DND-41 (cell line): ENCODE results near the gene INPP5B.

ENCODE experiments used
- ATAC-seq: fragments of 200-7000 bp; cut with Tn5 transposase; 3 replicates; pipeline ENCODE4 v1.9.1; 2021; ENCODE audit warnings: low read depth; ENCODE audit not compliant: insufficient read depth
- DNase-seq: peaks from one replicate; pipeline ENCODE4 v3.0.0-alpha.2; 2020
- H2AFZ ChIP-seq: 2 replicates; pipeline ENCODE4 v1.6.0; 2012; ENCODE audit warnings: low read depth, low read length
- H3K27ac ChIP-seq: 2 replicates; pipeline ENCODE4 v1.5.1; 2012; ENCODE audit warnings: low read length, inconsistent platforms
- H3K27me3 ChIP-seq: fragments of 200-600 bp; sonication (generic); 2 replicates; pipeline ENCODE4 v1.6.0; 2012; ENCODE audit warnings: low read length, mild to moderate bottlenecking, inconsistent platforms; ENCODE audit not compliant: insufficient read depth, poor library complexity
- H3K36me3 ChIP-seq: 2 replicates; pipeline ENCODE4 v1.5.1; 2012; ENCODE audit warnings: low read length, inconsistent platforms; ENCODE audit not compliant: insufficient read depth
- H3K4me1 ChIP-seq: 2 replicates; pipeline ENCODE4 v1.5.1; 2012; ENCODE audit warnings: mild to moderate bottlenecking, low read length; ENCODE audit not compliant: insufficient read depth
- H3K4me2 ChIP-seq: 2 replicates; pipeline ENCODE4 v1.6.0; 2012; ENCODE audit warnings: mild to moderate bottlenecking, moderate library complexity, low read length, inconsistent platforms; ENCODE audit not compliant: insufficient read depth
- H3K4me3 ChIP-seq, 2 experiments: fragments of 200-600 bp in 1 of 2; shearing (Covaris generic) in 1 of 2; 2 replicates each; pipeline ENCODE4 v1.5.1; 2012 to 2016; ENCODE audit warnings: inconsistent platforms in 2 of 2, low read length in 2 of 2, mild to moderate bottlenecking in 2 of 2, low read depth in 1 of 2, moderate library complexity in 1 of 2
- H3K79me2 ChIP-seq: 2 replicates; pipeline ENCODE4 v1.6.0; 2012; ENCODE audit warnings: low read length, inconsistent platforms; ENCODE audit not compliant: insufficient read depth
- H3K9ac ChIP-seq: 2 replicates; pipeline ENCODE4 v1.6.0; 2012; ENCODE audit warnings: low read depth, mild to moderate bottlenecking, inconsistent platforms, low read length, moderate library complexity
- H3K9me3 ChIP-seq: 2 replicates; pipeline ENCODE4 v1.5.1; 2012; ENCODE audit warnings: low read length, moderate library complexity, mild to moderate bottlenecking, inconsistent platforms; ENCODE audit not compliant: insufficient read depth, severe bottlenecking
- H4K20me1 ChIP-seq: 2 replicates; pipeline ENCODE4 v1.6.0; 2012; ENCODE audit warnings: low read length; ENCODE audit not compliant: insufficient read depth
- EZH2 ChIP-seq: IDR thresholded peaks from 3 replicates; pipeline ENCODE4 v1.6.1; 2012; ENCODE audit warnings: borderline replicate concordance, low read depth, mild to moderate bottlenecking, moderate library complexity, low read length, inconsistent platforms; ENCODE audit not compliant: severe bottlenecking
- TF ChIP-seq, protein P1 (sequence below): IDR thresholded peaks from 2 replicates; pipeline ENCODE4 v1.5.1; 2012; ENCODE audit warnings: borderline replicate concordance, low read length, moderate library complexity, mild to moderate bottlenecking; ENCODE audit not compliant: poor library complexity, severe bottlenecking; ENCODE audit errors: extremely low read depth

INPP5B gene

DNA sequence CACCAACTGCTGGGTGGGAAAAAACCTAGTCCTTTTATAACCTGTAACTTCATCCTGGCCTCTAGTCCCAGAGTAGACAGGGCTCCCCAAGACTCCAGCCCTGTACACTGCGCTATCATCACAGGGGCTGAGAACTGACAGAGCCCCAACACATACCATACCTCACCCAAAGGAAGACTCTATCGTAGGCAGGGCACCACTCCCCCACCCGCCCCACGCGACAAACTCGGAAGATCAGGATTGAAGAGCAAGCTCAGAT, 15.8 kb downstream of the INPP5B start:
- TF ChIP-seq, protein P1, sequence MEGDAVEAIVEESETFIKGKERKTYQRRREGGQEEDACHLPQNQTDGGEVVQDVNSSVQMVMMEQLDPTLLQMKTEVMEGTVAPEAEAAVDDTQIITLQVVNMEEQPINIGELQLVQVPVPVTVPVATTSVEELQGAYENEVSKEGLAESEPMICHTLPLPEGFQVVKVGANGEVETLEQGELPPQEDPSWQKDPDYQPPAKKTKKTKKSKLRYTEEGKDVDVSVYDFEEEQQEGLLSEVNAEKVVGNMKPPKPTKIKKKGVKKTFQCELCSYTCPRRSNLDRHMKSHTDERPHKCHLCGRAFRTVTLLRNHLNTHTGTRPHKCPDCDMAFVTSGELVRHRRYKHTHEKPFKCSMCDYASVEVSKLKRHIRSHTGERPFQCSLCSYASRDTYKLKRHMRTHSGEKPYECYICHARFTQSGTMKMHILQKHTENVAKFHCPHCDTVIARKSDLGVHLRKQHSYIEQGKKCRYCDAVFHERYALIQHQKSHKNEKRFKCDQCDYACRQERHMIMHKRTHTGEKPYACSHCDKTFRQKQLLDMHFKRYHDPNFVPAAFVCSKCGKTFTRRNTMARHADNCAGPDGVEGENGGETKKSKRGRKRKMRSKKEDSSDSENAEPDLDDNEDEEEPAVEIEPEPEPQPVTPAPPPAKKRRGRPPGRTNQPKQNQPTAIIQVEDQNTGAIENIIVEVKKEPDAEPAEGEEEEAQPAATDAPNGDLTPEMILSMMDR = no peak
- TF ChIP-seq EZH2 = no peak
- ATAC-seq (peak; percentile 11), DNase-seq (peak; percentile 33)
- Histone ChIP-seq H3K79me2 (peaks cover 39% of the 10 kb centered on the region), H3K4me3 (peak overlapping the region; percentile 76 to 86; a peak in 3 of 4 replicates), H3K9me3 (no peaks in the 10 kb centered on the region), H3K27ac (peak overlapping the region; percentile 66), H4K20me1 (peaks cover 3% of the 10 kb centered on the region; the same call in 1 of the 2 replicates), H3K9ac (peak overlapping the region; percentile 70), H3K4me1 (peaks cover 32% of the 10 kb centered on the region), H3K27me3 (no peaks in the 10 kb centered on the region), H2AFZ (peak overlapping the region; percentile 82), H3K36me3 (no peaks in the 10 kb centered on the region), H3K4me2 (peak overlapping the region; percentile 93)

DNA sequence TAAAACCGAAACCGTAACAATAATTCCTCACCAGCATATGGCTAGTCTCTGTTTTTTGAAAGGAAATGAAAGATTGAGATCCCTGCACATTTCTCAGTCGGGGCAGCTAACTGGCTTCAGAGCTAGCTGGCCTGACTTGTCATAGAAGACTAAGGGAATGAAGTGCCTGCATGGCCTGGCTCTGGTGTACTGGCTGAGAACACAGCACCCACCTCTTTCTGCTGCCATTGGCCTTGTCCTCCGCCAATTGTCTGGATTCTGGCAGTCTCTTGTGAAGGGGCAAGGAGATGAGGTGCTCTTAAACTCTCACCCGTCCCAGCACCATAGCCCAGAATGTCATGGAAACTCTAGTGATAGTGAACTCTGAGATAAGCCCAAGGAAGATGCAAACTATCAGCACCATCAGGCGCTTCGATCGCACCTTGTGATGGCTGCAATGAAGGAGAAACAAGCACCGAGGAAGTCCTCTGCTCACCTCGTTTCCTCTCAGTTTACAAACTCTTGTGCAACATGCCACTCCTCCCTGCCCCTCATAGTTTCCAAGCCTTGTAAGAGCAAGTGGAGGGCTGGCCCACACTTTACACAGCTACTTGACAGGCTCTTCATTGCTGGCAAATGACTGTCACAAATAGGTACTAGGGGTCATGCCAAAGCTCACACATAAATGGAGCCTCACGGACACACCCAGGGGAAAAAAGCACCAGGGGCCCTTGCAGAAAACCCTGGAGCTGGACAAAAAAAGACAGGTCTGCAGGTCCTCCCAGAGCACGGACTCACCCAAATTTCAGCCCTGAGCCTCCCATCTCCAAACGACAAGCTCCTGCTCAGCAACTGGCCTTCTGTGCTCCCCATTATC, 16.4 kb downstream of the INPP5B start:
- Histone ChIP-seq H3K36me3 (no peaks in the 10 kb centered on the region), H2AFZ (peak overlapping the region; percentile 82), H4K20me1 (peaks cover 3% of the 10 kb centered on the region; the same call in 1 of the 2 replicates), H3K4me3 (peak overlapping the region; percentile 76 to 86; a peak in 3 of 4 replicates), H3K9ac (peak overlapping the region; percentile 70), H3K27me3 (no peaks in the 10 kb centered on the region), H3K9me3 (no peaks in the 10 kb centered on the region), H3K27ac (peak overlapping the region; percentile 66), H3K4me2 (peak overlapping the region; percentile 93), H3K4me1 (peaks cover 34% of the 10 kb centered on the region), H3K79me2 (peaks cover 39% of the 10 kb centered on the region)
- TF ChIP-seq, protein P1 = no peak
- no peak for TF ChIP-seq EZH2
- no peak for DNase-seq
- no peak for ATAC-seq

DNA sequence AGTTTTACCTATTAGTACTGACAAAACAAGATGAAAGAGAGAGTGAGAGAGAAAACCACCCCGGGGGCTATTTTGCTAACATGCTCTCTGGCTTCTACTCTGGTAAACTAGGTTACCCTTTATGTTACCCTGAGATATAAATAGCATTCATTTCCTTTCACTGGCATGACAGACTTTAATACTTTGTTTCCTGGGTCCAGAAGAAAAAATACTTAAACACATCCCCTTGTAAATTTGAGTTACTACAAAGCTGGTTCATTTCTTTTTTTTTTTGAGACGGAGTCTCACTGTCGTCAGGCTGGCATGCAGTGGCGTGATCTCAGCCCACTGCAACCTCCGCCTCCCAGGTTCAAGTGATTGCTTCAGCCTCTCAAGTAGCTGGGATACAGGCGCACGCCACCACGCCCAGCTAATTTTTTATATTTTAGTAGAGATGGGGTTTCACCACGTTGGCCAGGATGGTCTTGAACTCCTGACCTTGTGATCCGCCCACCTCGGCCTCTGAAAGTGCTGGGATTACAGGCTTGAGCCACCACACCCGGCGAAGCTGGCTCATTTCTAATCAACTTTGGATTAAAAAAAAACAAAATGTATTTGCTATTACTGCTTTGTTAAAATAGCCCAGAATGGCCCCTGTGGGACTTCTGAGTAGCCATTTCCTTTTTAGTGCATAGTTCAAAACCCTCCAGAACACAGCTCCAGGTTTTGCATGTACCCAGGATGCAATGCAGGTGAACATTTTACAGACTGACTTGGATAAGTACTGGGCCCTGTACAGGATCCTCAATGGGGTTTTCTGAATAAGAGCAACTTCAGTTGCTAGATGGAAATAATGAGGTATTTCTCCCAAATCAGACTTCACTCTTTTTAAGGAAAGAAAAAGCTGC, 20.6 kb downstream of the INPP5B start:
- H3K4me1 ChIP-seq = peaks cover 24% of the 10 kb centered on the region
- H3K36me3 ChIP-seq = no peaks in the 10 kb centered on the region
- no peak overlapping the region for H3K4me3 ChIP-seq
- H4K20me1 ChIP-seq = peaks cover 3% of the 10 kb centered on the region; the same call in 1 of the 2 replicates
- no peaks in the 10 kb centered on the region for H3K27me3 ChIP-seq
- no peak overlapping the region for H3K4me2 ChIP-seq
- H3K9ac ChIP-seq = no peak overlapping the region
- peaks cover 48% of the 10 kb centered on the region for H3K79me2 ChIP-seq
- ATAC-seq = no peak
- H2AFZ ChIP-seq = no peak overlapping the region
- no peaks in the 10 kb centered on the region for H3K9me3 ChIP-seq
- TF ChIP-seq EZH2 = no peak
- TF ChIP-seq, protein P1 = no peak
- no peak overlapping the region for H3K27ac ChIP-seq
- no peak for DNase-seq
